ENCODE results near the gene ARPIN.
"Not testable (repeated sequence)": the region's sequence is repeated elsewhere in the genome, so short reads cannot be mapped to it uniquely, and the experiment has no call there.

The ARPIN gene

DNA sequence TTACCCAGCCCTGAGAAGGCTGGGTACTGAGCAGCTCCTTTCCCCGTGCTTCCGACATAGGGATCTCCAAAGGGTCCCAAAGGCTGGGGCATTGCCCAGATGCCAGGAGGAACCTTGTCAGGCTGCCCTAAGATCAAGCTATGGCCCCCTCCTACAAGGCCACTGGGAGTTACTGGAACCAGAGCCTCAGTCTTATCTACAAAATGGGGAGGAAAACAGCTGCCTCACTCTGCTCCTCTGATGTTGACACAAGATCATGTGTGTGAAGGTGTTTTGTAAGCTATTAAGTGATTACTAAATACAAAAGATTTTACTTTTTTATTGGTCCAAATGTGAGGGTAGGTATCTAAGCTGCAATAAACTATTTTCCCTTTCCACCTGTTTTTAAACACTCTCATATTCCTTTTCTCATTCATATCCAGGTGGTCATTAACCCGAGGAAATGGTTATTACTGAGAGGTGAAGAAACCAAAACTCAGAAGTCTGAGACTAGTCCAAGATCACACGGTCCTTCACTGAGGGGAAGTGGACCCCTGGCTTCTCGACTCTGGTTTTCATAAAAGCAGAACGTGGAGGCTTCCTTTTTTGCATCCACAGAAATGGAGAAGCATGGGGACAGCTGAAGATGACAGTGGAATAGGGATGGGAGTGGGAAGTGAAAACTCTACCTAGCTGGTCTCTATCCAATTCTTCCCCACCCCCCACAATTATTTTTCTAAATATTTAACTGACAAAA is 1.7 kb downstream of the ARPIN start:
- DNase-seq (ENCODE audit: low spot score) = no peak

DNA sequence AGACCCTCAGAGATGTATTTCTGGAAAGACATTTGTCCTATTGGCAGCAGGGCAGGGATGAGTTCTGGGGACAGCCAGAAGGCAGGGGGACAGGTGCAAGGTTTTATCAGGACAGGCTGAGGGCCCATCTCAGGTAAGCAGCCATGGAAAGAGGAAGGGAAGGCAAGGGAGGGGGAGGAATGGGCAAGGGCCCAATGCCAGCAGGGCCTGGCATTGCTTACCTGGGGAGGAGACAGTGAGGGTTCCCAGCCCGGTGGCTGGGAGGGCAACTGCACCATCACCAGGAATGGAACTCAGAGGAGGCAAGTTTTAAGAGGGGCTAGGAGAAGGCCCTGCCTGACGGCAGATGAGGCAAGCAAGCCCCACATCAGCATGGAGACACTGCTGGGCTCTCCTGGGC is 3.1 kb downstream of the ARPIN start:
- no peak for DNase-seq (ENCODE audit: low spot score)

DNA sequence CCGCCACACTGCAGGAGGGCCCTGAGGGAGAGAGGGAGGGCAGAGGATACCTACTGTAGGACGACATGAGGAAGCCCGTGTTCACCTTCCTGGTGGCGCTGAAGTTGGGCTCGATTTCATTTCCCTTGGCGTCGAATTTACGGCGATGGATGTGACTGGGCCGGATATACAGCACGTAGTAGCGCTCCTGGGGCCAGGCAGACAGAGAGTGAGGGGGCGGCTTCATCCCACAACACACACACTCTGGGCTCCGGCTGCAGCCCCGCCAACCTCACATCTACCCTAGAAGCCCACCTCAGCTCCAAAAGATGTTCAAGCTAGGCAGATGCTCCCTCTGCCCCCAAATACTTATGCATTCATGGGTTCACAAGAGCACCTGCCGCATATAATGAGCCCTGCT is 4.5 kb downstream of the ARPIN start:
- DNase-seq (ENCODE audit: low spot score) = no peak

DNA sequence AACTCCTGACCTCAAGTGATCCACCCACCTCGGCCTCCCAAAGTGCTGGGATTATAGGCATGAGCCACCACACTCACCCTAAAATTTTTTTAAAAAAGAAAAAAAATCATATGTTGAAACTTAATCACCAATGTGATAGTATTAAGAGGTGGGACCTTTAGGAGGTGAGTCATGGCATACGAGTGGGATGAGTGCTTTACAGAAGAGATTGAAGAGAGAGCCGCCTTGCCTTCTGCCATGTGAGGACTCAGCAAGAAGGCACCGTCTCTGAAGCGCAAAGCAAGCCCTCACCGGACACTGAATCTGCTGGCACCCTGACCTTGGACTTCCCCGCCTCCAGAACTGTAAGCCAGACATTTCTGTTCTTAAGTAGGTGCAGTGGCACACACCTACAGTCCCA is 5.5 kb downstream of the ARPIN start:
- no peak for DNase-seq (ENCODE audit: low spot score)

DNA sequence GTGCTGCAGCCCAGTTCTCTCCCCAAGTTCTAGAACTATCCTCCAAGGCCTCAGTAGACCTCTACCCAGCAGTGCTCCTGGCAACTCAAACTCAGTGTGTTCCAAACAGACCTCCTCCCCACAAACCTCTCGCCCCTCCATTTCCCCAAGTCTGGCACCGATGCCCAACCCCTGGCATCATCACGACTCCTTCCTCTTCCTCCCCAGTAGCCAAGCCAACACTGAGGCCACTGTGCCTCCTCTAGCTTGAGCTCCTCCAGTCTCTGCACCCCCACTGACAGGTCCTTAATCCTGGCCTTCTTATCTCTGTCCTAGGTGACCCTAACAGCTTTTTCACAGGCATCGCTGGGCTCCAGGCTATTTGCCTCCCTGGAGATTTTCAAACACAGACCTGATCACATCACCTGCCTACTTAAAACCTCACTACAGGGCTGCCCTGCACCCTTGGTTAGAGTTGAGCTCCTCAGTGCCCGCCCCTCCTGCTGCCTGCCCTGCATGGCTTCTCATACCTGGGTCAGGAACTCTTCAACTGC is 6.8 kb downstream of the ARPIN start:
- DNase-seq (ENCODE audit: low spot score) = no peak

DNA sequence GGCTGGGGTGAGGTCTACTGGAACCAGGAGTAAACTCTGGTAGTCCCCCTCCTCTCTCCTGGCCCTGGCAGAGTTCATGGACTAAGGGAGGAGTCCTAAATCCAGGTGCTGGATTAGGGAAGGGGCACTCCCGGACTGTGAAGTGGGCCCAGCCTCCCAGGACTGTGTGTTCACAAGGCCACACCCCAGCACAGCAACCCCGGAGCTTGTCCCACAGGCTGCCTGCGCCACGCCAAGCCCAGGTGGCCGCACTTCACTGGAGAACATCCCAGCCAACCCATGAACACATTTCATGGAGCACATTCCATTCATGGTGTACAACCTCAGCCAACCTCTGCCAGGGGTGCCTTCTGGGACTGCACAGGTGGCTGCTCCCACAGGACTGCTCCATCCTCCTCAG is 8.2 kb downstream of the ARPIN start:
- no peak for DNase-seq (ENCODE audit: low spot score)

DNA sequence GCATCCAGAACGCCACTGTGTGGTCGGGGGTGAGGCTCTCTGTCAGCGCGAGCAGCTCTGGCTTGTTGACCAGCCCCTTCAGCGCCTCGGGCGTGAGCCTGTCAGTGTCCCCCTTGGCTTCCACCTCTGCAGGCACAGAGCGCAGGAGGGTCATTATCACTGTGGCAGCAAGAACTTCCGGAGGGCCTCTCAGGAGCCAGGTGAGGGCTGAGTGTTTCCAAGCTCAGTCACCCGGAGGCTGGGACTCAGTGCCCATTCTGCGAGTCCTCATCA is 9.0 kb downstream of the ARPIN start:
- no peak for DNase-seq (ENCODE audit: low spot score)

DNA sequence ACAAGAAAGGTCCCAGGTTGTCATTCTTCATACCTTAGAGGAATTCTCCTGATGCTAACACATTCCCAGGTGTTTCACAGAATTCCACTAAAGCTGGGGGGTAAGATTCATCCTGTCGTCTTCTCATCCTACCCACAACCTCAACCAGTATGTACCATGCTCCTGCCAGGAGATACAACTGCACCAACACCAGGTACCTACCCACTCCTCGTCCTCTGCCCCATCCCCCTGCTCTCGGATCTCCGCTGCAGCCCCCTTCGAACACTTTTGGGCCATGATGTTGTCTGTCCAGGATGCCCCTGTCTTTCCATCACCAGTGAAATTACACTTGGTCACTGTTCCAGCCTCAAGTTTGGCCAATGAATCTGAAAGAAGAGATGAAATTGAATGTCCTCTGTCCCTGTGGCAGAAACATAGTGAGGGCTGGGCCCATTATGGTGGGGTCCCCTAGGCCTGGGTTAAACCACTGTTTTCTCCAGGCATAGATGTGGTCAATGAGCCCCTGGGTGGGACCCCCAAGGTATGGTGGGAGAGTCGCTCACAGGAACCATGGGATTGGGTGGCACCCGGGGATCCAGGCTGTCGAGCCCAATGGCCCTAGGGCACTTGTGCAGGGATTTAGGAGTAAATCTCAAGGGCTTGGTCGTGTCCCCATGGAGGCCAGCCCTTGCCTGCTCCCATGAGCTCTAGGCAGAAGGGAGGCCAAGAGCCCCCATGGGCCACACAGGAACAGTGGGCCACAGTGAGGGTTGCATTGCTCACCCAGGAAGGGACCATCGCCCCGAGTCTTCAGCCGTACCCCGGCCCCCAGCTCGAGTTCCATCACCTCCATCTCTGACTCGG is 9.5 kb downstream of the ARPIN start:
- DNase-seq (ENCODE audit: low spot score) = no peak

DNA sequence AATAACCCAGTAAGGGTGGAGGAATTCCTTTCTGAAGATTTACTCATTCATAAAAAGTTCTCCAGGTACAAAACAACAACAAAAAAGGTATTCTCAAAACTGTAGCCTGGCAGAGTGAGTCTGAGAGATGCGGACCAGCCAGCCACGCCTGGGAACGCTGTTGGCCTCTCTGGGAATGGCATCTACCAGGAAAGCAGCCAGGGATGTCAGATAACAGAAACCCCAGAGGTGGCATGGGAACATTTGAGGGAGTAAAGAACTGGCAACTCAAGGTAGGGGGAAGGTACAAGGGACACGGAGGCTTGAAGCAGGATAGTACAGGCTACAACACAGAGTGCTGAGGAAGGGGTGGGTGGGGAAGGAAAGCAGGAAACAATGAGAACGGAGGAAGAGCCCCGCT is 11.9 kb downstream of the ARPIN start:
- DNase-seq (ENCODE audit: low spot score) = no peak

DNA sequence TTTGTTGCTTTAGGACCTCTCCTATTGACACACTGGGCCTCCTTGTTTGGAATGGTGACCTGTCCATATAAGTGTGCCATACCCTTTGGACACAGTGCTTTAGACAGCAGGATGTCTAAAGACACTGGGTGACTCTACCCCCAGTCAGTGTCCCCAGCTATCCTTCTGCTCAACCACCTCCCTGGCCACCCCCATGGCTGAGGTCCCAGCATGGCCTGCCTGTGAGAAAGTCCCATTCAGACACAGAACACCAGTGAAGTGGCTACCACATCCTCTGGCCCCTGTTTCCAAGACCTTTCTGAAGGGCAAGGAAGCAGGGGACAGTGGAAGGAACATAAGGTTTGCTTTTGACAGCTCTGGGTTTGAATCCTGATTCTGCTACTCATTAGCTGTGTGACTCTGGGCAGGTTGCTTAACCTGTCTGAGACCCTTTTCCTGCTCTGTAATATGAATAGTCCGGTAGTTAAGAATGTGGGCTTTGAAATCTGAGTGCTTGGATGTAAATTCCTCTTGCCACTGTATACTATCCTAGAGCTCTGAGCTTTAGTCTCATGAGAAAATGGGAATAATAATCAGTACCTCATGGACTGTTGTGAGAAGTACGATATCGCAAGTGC is 12.7 kb downstream of the ARPIN start:
- no peak for DNase-seq (ENCODE audit: low spot score)

DNA sequence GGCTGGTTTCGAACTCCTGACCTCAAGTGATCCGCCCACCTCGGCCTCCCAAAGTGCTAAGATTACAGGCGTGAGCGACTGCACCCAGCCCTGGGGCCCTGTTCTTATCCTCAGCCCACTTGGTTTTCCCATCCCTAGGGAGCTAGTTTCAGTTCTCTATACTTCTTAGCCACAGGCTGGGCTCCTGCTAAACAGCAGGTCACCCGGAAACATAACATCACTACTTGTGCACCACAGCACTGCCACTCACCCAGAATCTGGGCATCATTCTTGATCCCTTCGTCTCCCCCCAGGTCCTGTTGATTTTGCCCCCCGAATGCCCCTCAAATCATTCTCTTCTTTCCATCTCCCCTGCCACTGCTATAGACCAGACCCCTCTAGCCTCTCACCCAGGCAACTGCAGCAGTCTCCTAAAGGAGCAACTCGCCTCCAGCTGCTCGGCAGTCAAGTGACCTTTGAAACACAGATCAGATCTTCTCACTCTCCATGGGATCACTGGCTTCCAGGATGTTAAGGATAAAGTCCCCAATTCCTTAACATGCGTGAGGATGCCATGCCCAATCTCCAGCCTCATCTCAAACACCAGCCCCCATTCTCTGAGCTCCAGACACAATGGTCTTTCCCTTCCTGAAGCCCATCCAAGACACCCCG is 13.3 kb downstream of the ARPIN start:
- DNase-seq (ENCODE audit: low spot score) = no peak

DNA sequence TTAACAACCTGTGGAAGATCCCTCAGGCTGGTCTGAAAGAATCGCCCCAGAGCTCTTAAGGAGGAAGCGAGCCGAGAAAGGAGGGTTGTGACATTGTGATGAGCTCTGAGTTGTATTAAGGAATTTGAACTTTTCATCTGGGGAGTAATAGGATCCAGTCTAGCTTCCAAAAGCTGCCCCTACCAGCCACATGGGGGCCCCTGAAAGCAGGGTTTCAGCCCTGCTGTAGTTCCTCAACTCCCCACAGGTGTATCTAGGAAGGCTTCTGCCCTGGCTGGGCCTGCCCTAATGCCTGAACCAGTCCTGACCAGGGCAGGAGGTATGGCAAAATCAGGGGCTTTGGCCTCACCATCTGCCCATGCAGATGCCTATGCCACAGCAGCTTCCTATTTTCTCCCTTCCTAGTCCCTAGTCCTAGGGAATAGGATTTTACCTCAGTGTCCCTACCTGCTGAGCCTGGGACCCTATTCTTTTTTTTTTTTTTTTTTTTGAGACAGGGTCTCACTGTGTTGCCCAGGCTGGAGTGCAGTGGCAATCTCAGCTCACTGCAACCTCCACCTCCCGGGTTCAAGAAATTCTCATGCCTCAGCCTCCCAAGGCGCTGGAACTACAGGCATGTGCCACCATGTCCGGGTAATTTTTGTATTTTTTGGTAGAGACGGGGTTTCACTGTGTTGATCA is 14.0 kb downstream of the ARPIN start:
- peak; percentile 81 for DNase-seq (ENCODE audit: low spot score)

DNA sequence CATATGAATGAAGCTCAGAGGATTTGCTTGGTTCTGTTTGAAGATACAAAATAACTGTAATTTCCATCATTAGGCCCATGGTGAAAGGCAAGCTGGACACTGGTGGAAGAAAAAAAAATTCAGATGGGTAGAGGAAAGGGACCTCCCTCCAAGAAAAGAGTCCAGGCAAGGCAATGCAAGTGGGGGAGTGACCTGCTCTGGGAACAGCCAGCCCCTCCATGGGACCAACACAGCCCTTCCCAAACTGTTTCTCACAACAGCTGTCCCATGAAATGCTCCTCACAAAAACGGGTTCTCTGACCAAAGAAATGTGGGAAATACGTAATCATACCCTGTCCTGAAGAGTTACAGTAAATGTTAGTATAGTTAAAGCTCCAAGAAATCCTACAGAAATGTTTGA is 14.6 kb downstream of the ARPIN start:
- no peak for DNase-seq (ENCODE audit: low spot score)

DNA sequence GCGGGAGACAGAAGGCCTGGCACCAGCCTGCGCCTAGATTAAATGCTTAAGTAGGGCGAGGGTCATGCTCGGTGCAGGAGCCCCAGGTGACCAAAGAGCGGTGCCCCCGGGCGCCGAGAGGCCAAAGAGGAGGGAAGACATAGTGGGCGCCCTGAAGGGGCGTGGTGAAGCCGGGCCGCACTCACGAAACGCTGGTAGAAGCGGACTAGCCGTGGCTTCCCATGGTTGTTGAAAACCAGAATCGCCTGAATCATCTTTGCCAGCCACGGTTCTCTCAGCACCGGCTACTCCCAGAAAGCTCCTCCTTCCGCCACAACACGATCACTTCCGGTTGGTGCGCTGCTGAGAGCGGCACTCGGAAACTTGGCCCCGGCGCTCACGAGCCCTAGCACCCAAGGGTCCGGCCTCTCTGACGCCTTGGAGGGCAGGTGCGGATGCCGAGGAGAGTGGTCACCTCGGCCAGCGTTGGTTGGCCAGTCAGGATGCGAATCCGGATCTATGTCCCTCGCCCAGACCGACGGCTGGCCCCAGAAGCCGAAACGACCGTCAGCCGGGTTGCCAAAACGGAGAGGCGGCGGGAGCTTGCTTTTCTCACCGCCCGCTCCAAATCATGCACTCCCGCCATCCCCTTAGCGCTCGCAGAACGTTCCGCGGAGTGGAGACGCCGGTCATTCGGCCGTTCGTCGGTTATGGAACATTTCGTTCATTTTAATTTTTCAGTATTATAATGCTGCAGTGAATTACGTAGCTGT is 18.9 kb downstream of the ARPIN start, which contains the start of gene AP3S2:
Gene AP3S2, minus strand, starts transcription at position 299 of the 752 bp plus-strand sequence. Its CDS starts 45 bp downstream, at position 254.
- peak; percentile 90 for DNase-seq (ENCODE audit: low spot score)

DNA sequence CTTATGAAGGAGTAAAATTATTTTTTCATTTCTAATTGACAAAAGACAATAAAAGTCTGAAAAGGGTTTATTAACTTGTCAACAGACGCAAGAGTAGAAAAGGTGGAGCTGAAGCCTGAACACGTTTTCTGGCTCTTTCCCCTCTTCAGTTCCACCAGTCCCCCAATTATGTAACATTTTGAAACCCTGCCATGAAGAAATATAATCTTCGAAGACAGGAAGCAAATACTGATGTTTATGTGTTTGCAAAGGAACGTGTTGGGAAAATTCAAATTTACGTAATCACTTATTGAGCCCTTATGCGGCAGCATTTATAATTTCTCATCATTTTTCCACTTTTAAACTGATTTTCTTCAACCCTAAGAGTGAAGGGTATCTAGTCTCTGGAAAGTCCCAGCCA is 19.7 kb downstream of the ARPIN start:
- no peak for DNase-seq (ENCODE audit: low spot score)

DNA sequence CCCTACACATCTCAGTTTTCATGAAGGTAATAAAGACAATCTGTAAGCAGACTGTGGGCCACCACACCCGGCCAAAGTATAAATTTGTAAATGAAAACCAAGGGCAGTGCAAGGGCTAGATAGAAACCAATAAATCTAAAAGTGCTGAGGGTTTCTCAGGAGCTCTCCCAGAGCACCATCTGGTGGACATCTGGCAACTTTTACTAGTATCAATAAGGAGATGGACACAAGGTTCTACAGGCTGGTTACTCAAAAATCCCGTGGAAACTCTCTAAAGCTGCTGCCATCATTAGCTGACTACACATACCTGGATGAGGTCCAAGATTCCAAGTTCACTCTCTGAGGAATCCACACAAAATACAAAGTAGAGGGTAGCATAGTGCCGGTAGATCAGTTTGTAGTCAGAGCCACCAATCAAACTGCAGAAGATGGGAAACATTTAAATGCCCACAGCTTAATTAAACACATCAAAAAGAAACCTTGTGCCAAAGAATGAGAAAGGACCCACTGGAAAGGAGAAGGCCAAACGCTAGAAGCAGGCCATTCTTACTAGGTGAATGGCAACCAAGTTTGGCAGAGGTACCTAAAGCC is 24.4 kb downstream of the ARPIN start:
- DNase-seq (ENCODE audit: low spot score) = no peak

DNA sequence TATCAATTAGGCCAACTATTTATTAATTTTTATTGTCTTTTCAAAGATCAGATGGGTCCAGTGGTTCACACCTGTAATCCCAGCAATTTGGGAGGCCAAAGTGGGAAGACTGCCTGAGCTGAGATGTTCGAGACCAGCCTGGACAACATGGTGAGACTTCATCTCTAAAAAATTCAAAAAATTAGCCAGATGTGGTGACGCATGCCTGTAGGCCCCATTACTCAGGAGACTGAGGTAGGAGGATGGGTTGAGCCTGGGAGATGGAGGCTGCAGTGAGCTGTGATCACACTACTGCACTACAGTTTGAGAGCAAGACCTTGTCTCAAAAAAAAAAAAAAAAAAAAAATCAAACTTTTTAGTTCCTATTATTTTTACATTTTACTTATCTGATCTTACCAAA is 27.1 kb downstream of the ARPIN start:
- no peak for DNase-seq (ENCODE audit: low spot score)

DNA sequence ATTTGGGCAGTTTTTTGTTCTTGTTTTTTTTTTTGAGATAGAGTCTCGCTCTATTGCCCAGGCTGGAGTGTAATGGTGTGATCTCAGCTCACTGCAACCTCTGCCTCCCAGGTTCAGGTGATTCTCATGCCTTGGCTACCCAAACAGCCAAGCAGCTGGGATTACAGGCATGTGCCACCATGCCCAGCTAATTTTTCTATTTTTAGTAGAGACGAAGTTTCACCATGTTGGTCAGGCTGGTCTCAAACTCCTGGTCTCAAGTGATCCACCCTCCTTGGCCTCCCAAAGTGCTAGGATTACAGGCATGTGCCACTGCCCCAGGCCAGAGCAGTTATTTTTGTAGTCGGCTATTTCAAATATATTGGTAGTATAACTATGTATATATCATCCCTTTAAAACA is 27.6 kb downstream of the ARPIN start:
- not testable (repeated sequence) for DNase-seq (ENCODE audit: low spot score)

DNA sequence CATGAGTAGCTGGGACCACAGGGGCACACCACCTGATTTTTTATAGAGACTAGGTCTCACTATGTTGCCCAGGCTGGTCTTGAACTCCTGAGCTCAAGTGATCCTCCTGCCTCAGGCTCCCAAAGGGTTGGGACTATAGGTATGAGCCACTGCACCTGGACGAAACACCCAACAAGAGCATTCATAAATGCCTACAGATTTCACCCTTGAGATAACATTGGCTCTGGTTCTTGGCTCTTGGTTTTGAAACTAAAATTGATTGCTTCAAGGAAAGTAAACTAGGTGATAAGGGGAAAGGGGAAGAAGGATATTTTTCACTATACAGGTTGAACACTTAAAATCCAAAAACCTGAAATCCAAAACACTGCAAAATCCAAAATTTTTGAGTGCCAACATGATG is 29.2 kb downstream of the ARPIN start:
- DNase-seq (ENCODE audit: low spot score) = no peak

DNA sequence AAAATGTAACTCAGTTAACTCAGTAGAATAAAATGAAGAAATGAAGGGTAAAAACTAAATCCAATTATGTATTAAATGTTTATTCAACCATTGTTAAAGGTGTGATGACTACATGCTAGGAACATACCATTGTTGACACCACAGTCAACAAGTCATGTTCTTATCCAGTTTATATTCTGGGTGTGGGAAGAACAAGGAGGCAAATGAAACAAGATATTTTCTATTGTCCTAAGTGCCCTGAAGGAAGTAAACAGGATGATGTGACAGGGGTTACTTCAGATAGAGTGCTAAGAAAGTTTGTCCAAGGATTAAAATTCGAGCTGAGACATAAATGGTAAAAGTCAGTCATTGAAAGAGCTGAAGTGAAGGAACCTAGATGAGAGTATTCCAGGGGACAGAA is 32.0 kb downstream of the ARPIN start:
- DNase-seq (ENCODE audit: low spot score) = no peak

DNA sequence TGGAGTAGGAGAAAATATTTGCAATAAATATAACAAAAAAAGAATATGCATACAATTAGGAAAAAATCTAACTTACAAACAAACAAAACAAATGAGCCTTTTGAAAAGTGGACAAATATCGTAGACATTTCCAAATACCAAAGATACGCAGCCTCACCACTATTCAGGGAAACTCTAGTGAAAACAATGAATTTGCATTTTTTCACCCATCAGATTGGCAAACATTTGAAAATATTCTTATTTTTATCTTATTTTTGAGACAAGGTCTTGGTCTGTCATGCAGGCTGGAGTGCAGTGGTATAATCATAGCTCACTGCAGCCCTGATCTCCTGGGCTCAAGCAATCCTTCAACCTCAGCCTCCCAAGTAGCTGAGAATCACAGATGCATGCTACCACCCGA is 34.4 kb downstream of the ARPIN start:
- DNase-seq (ENCODE audit: low spot score) = no peak

Data from iPS-NIHi11 (cell line).